Type B pancreatic cell (in vitro differentiated cells): ENCODE measurements around the gene NOL4L. TPM values are rescaled to one million over a fixed set of nuclear protein-coding genes. Genes with fewer than 3 reads are reported as not detected.

ENCODE experiments used
- DNase-seq: peaks from one replicate; pipeline ENCODE4 v3.0.0; 2021; ENCODE audit warnings: mixed read lengths; ENCODE audit not compliant: unreplicated experiment; ENCODE audit errors: extremely low spot score
- H3K27ac Mint-ChIP-seq: 2 replicates; pipeline ENCODE4 v1.8.0; 2021; ENCODE audit warnings: mild to moderate bottlenecking, mixed read lengths
- H3K27me3 Mint-ChIP-seq: 2 replicates; pipeline ENCODE4 v1.8.0; 2021; ENCODE audit warnings: mixed read lengths
- H3K36me3 Mint-ChIP-seq: 2 replicates; pipeline ENCODE4 v1.8.0; 2021; ENCODE audit warnings: mixed read lengths
- H3K4me1 Mint-ChIP-seq: one replicate; pipeline ENCODE4 v1.8.0; 2021; ENCODE audit warnings: mixed read lengths; ENCODE audit not compliant: unreplicated experiment
- H3K4me3 Mint-ChIP-seq: 2 replicates; pipeline ENCODE4 v1.8.0; 2021; ENCODE audit warnings: mild to moderate bottlenecking, mixed read lengths
- H3K9me3 Mint-ChIP-seq: 2 replicates; pipeline ENCODE4 v1.8.0; 2021; ENCODE audit warnings: mixed read lengths
- CTCF ChIP-seq: fragments of 200-600 bp; sonication (generic); conservative IDR thresholded peaks from 2 replicates; pipeline ENCODE4 v1.5.0; 2021; ENCODE audit warnings: antibody characterized with exemption, mild to moderate bottlenecking
- total RNA-seq: library from RNA; stranded (reverse); gene quantifications from 2 replicates; pipeline ENCODE4 v1.2.1, GENCODE V29; 2021; ENCODE audit warnings: low replicate concordance

Gene NOL4L
- total RNA-seq, 1 donor from 2014 or later = 44.5 TPM

GRCh38 chr20:32589769-32590168, 4.6 kb upstream of the NOL4L start:
- no peak for DNase-seq
- peaks cover 37% of the 10 kb centered on the region for H3K27me3 Mint-ChIP-seq
- H3K4me1 Mint-ChIP-seq = peaks cover 10% of the 10 kb centered on the region
- H3K9me3 Mint-ChIP-seq = no peaks in the 10 kb centered on the region
- H3K27ac Mint-ChIP-seq = no peak overlapping the region
- H3K36me3 Mint-ChIP-seq = no peaks in the 10 kb centered on the region
- no peak for TF ChIP-seq CTCF
- no peak overlapping the region for H3K4me3 Mint-ChIP-seq

- Mint-ChIP-seq H3K36me3 (no peaks in the 10 kb centered on the region), H3K27me3 (peaks cover 37% of the 10 kb centered on the region), H3K9me3 (no peaks in the 10 kb centered on the region), H3K4me3 (no peak overlapping the region), H3K4me1 (peaks cover 10% of the 10 kb centered on the region), H3K27ac (no peak overlapping the region)
- no peak for TF ChIP-seq CTCF
- no peak for DNase-seq
These were observed 4.1 kb upstream of the NOL4L start for GRCh38 chr20:32589256-32589655.

- DNase-seq = no peak
- Mint-ChIP-seq H3K27me3 (peaks cover 37% of the 10 kb centered on the region), H3K4me3 (no peak overlapping the region), H3K27ac (no peak overlapping the region), H3K36me3 (no peaks in the 10 kb centered on the region), H3K4me1 (peaks cover 10% of the 10 kb centered on the region), H3K9me3 (no peaks in the 10 kb centered on the region)
- no peak for TF ChIP-seq CTCF
These were observed 2.9 kb upstream of the NOL4L start for GRCh38 chr20:32588040-32588439.

- no peak for DNase-seq
- Mint-ChIP-seq H3K4me1 (peaks cover 20% of the 10 kb centered on the region), H3K27ac (peak overlapping the region; percentile 65), H3K9me3 (no peaks in the 10 kb centered on the region), H3K36me3 (no peaks in the 10 kb centered on the region), H3K4me3 (peak overlapping the region; percentile 88), H3K27me3 (peaks cover 38% of the 10 kb centered on the region)
- TF ChIP-seq CTCF = no peak
These were observed 1.2 kb upstream of the NOL4L start for GRCh38 chr20:32586291-32586690.

GRCh38 chr20:32585586-32586127, 524 bp upstream of the NOL4L start:
- Mint-ChIP-seq H3K36me3 (no peaks in the 10 kb centered on the region), H3K9me3 (no peaks in the 10 kb centered on the region), H3K27ac (peak overlapping the region; percentile 65), H3K27me3 (peaks cover 35% of the 10 kb centered on the region), H3K4me3 (peak overlapping the region; percentile 88), H3K4me1 (peaks cover 25% of the 10 kb centered on the region)
- no peak for TF ChIP-seq CTCF
- no peak for DNase-seq
